Measurements from ENCODE around the gene PHF24. TPM values are rescaled to one million over a fixed set of nuclear protein-coding genes. Genes with fewer than 3 reads are reported as not detected.
A peak's percentile ranks its signal among the peaks of the same experiment; 100 is the strongest.

PHF24 gene
- total RNA-seq, 1 experiment from 2014 or later = not detected

- H3K27ac Mint-ChIP-seq (ENCODE audit: unreplicated experiment) = peak overlapping the region; percentile 50
- no peak for DNase-seq
- peaks cover 34% of the 10 kb centered on the region for H3K4me1 Mint-ChIP-seq (ENCODE audit: low read depth, unreplicated experiment)
- H3K4me3 Mint-ChIP-seq (ENCODE audit: unreplicated experiment) = peak overlapping the region; percentile 17
- no peak for TF ChIP-seq CTCF (IDR thresholded peaks at IDR 0.05; ENCODE audit: insufficient read depth in 1 of 2, low read depth in 1 of 2, low read length in 1 of 2, severe bottlenecking in 1 of 2, unreplicated experiment in 1 of 2)
- Histone ChIP-seq H3K4me3 (ENCODE audit: low read depth, low read length) (no peak overlapping the region), H3K27me3 (replicated peaks; ENCODE audit: control insufficient read depth, insufficient read depth, low read length) (no peaks in the 10 kb centered on the region), H3K4me1 (peaks cover 28% of the 10 kb centered on the region), H3K36me3 (ENCODE audit: control insufficient read depth, insufficient read depth, low read length) (no peaks in the 10 kb centered on the region), H3K9me3 (no peaks in the 10 kb centered on the region)
- BruUV-seq (replicated peaks) = no TSS peak
- intact Hi-C loops (cut with micrococcal nuclease; ENCODE audit: unreplicated experiment) = loop anchor here (5.0 kb wide), 1 partner anchor 39 kb away; the partner anchor contains the start of gene DNAJB5
- peaks cover 37% of the 10 kb centered on the region for H3K9me3 Mint-ChIP-seq (ENCODE audit: unreplicated experiment)
- H3K27me3 Mint-ChIP-seq (ENCODE audit: insufficient read depth, unreplicated experiment) = no peaks in the 10 kb centered on the region
- peaks cover 6% of the 10 kb centered on the region for H3K36me3 Mint-ChIP-seq (ENCODE audit: insufficient read depth, unreplicated experiment)
- POLR2A ChIA-PET = interaction anchor here (1.1 kb wide), 1 partner anchor 45 kb away, joined by 7 read pairs; the partner anchor contains the start of gene VCP
- CTCF ChIA-PET = interaction anchor here (0.9 to 1.9 kb wide), 2 partner anchors 25 to 32 kb away, joined by 4 to 8 read pairs; no protein-coding TSS in a partner anchor
Measured at GRCh38 chr9:35026671-35027070, 68.6 kb downstream of the PHF24 start.

- Mint-ChIP-seq H3K27ac (ENCODE audit: unreplicated experiment) (peak overlapping the region; percentile 50), H3K27me3 (ENCODE audit: insufficient read depth, unreplicated experiment) (no peaks in the 10 kb centered on the region), H3K36me3 (ENCODE audit: insufficient read depth, unreplicated experiment) (peaks cover 6% of the 10 kb centered on the region), H3K4me3 (ENCODE audit: unreplicated experiment) (no peak overlapping the region), H3K9me3 (ENCODE audit: unreplicated experiment) (peaks cover 30% of the 10 kb centered on the region), H3K4me1 (ENCODE audit: low read depth, unreplicated experiment) (peaks cover 34% of the 10 kb centered on the region)
- H3K4me3 ChIP-seq (ENCODE audit: low read depth, low read length) = no peak overlapping the region
- H3K27me3 ChIP-seq (replicated peaks; ENCODE audit: control insufficient read depth, insufficient read depth, low read length) = no peaks in the 10 kb centered on the region
- no peaks in the 10 kb centered on the region for H3K36me3 ChIP-seq (ENCODE audit: control insufficient read depth, insufficient read depth, low read length)
- H3K4me1 ChIP-seq = peaks cover 28% of the 10 kb centered on the region
- ChIA-PET CTCF (interaction anchor here (0.9 to 1.9 kb wide), 3 partner anchors 24 to 128 kb away, joined by 4 to 8 read pairs (median 4); no protein-coding TSS in a partner anchor), POLR2A (interaction anchor here (1.1 kb wide), 1 partner anchor 45 kb away, joined by 7 read pairs; the partner anchor contains the start of gene VCP)
- no peak for DNase-seq
- BruUV-seq (replicated peaks) = no TSS peak
- no peak for TF ChIP-seq CTCF (IDR thresholded peaks at IDR 0.05; ENCODE audit: insufficient read depth in 1 of 2, low read depth in 1 of 2, low read length in 1 of 2, severe bottlenecking in 1 of 2, unreplicated experiment in 1 of 2)
- no peaks in the 10 kb centered on the region for H3K9me3 ChIP-seq
- intact Hi-C loops (cut with micrococcal nuclease; ENCODE audit: unreplicated experiment) = loop anchor here (5.0 kb wide), 1 partner anchor 40 kb away; the partner anchor contains the start of gene DNAJB5
Measured at GRCh38 chr9:35027374-35027773, 69.3 kb downstream of the PHF24 start.

GRCh38 chr9:35027860-35028259 is 69.8 kb downstream of the PHF24 start:
- H3K27ac Mint-ChIP-seq (ENCODE audit: unreplicated experiment) = no peak overlapping the region
- Histone ChIP-seq H3K36me3 (ENCODE audit: control insufficient read depth, insufficient read depth, low read length) (no peaks in the 10 kb centered on the region), H3K27me3 (replicated peaks; ENCODE audit: control insufficient read depth, insufficient read depth, low read length) (no peaks in the 10 kb centered on the region), H3K4me1 (peaks cover 28% of the 10 kb centered on the region), H3K4me3 (ENCODE audit: low read depth, low read length) (no peak overlapping the region), H3K9me3 (no peaks in the 10 kb centered on the region)
- no peak for TF ChIP-seq CTCF (IDR thresholded peaks at IDR 0.05; ENCODE audit: insufficient read depth in 1 of 2, low read depth in 1 of 2, low read length in 1 of 2, severe bottlenecking in 1 of 2, unreplicated experiment in 1 of 2)
- intact Hi-C loops (cut with micrococcal nuclease; ENCODE audit: unreplicated experiment) = loop anchor here (5.0 kb wide), 1 partner anchor 41 kb away; the partner anchor contains the start of gene DNAJB5
- POLR2A ChIA-PET = no interaction called here
- no TSS peak for BruUV-seq (replicated peaks)
- DNase-seq = no peak
- H3K36me3 Mint-ChIP-seq (ENCODE audit: insufficient read depth, unreplicated experiment) = peaks cover 6% of the 10 kb centered on the region
- H3K9me3 Mint-ChIP-seq (ENCODE audit: unreplicated experiment) = peaks cover 29% of the 10 kb centered on the region
- no peak overlapping the region for H3K4me3 Mint-ChIP-seq (ENCODE audit: unreplicated experiment)
- CTCF ChIA-PET = interaction anchor here (0.9 to 1.9 kb wide), 2 partner anchors 24 to 128 kb away, joined by 4 to 8 read pairs; no protein-coding TSS in a partner anchor
- H3K27me3 Mint-ChIP-seq (ENCODE audit: insufficient read depth, unreplicated experiment) = no peaks in the 10 kb centered on the region
- H3K4me1 Mint-ChIP-seq (ENCODE audit: low read depth, unreplicated experiment) = peaks cover 34% of the 10 kb centered on the region

All from Caco-2 (cell line).